Ishikawa (cell line): ENCODE results near the gene PDZD2.

ENCODE experiments used
- RAD21 ChIP-seq: IDR thresholded peaks from 2 replicates; pipeline ENCODE4 v1.6.1; 2012; ENCODE audit warnings: low read depth
- TAF1 ChIP-seq: IDR thresholded peaks from 2 replicates; pipeline ENCODE4 v1.6.1; 2012; ENCODE audit warnings: low read depth, mild to moderate bottlenecking

DNA sequence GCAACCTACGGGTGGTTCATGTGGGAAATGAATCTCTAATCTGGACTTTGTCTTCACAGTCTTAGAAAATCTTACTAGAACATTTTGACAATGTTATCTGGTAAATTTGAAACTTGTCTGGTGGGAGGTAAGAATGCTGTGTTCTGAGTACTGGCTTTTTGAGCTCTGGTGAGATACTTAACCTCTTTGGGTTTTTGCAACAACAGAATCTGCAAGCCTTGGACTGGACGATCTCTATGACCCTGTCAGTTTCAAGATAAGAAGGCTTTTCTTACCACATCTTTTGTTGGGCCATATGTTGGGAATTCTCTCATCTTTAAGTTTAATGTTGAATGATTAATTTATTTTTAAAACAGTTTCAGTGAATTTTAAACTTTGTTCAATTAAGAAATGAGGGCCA lies 422.3 kb downstream of the PDZD2 start:
- TF ChIP-seq TAF1 = no peak
- TF ChIP-seq RAD21 = no peak
